HuH-7.5 (cell line): ENCODE measurements around the gene ANAPC10.
"Not testable (repeated sequence)": the region's sequence is repeated elsewhere in the genome, so short reads cannot be mapped to it uniquely, and the experiment has no call there.

Source experiments
- DNase-seq: peaks from one replicate; pipeline ENCODE4 v3.0.0; 2011; ENCODE audit warnings: low spot score

ANAPC10 gene

GRCh38 chr4:145097821-145098674 is at the start of gene ANAPC10, which contains the start of gene ABCE1:
TSS of gene ANAPC10 (minus strand) at chr4:145098196. CDS start at chr4:145096099, 2,097 bp downstream.
TSS of gene ABCE1 (plus strand) at chr4:145098311. CDS start at chr4:145104413, 6,102 bp downstream.
- DNase-seq, result peak; percentile 70

- not testable (repeated sequence) for DNase-seq
Measured at GRCh38 chr4:145136219-145136618, 38.2 kb upstream of the ANAPC10 start.

GRCh38 chr4:145132511-145133098 is 34.6 kb upstream of the ANAPC10 start:
- DNase-seq, result no peak

- no peak for DNase-seq
Measured at GRCh38 chr4:145131848-145132247, 33.9 kb upstream of the ANAPC10 start.

- no peak for DNase-seq
Measured at GRCh38 chr4:145130788-145131399, 32.9 kb upstream of the ANAPC10 start.

GRCh38 chr4:145130130-145130529 is 32.1 kb upstream of the ANAPC10 start:
- DNase-seq, result no peak

GRCh38 chr4:145125396-145125795 is 27.4 kb upstream of the ANAPC10 start:
- DNase-seq, result no peak

- no peak for DNase-seq
Measured at GRCh38 chr4:145108128-145108527, 10.1 kb upstream of the ANAPC10 start.

GRCh38 chr4:145107126-145107525 is 9.1 kb upstream of the ANAPC10 start:
- no peak for DNase-seq

- DNase-seq, result no peak
Measured at GRCh38 chr4:145103496-145103895, 5.5 kb upstream of the ANAPC10 start.

GRCh38 chr4:145102619-145103018 is 4.6 kb upstream of the ANAPC10 start:
- DNase-seq, result no peak

GRCh38 chr4:145101091-145101490 is 3.1 kb upstream of the ANAPC10 start:
- DNase-seq, result no peak

GRCh38 chr4:145099653-145100052 is 1.7 kb upstream of the ANAPC10 start:
- no peak for DNase-seq

- DNase-seq, result no peak
Measured at GRCh38 chr4:145098675-145099037, 660 bp upstream of the ANAPC10 start.

- no peak for DNase-seq
Measured at GRCh38 chr4:145097331-145097820, 620 bp downstream of the ANAPC10 start.

- DNase-seq, result no peak
Measured at GRCh38 chr4:145093638-145094037, 4.4 kb downstream of the ANAPC10 start.

GRCh38 chr4:145090380-145090779 is 7.6 kb downstream of the ANAPC10 start:
- DNase-seq, result no peak

- no peak for DNase-seq
Measured at GRCh38 chr4:145083891-145084605, 13.9 kb downstream of the ANAPC10 start.

- DNase-seq, result no peak
Measured at GRCh38 chr4:145081756-145082155, 16.2 kb downstream of the ANAPC10 start.

GRCh38 chr4:145076469-145076855 is 21.5 kb downstream of the ANAPC10 start:
- DNase-seq, result no peak

- no peak for DNase-seq
Measured at GRCh38 chr4:145075742-145076468, 22.1 kb downstream of the ANAPC10 start.

- DNase-seq, result no peak
Measured at GRCh38 chr4:145071560-145071959, 26.4 kb downstream of the ANAPC10 start.
